CD4-positive, alpha-beta T cell treated with Interleukin-12 subunit alpha and Interleukin-12 subunit beta, for 1 hour (primary cell): ENCODE results near the gene PTX4.
"Not testable (repeated sequence)": the region's sequence is repeated elsewhere in the genome, so short reads cannot be mapped to it uniquely, and the experiment has no call there.

ENCODE experiments used
- DNase-seq: peaks from one replicate; pipeline ENCODE4 v3.0.0-alpha.2; 2020

Gene PTX4

GRCh38 chr16:1441391-1441829 lies 47.3 kb downstream of the PTX4 start:
- DNase-seq, result no peak

GRCh38 chr16:1439699-1440074 lies 49.1 kb downstream of the PTX4 start:
- DNase-seq, result not testable (repeated sequence)

GRCh38 chr16:1439058-1439698 lies 49.6 kb downstream of the PTX4 start:
- DNase-seq, result no peak

- DNase-seq, result no peak
Measured at GRCh38 chr16:1438229-1439057, 50.3 kb downstream of the PTX4 start.

GRCh38 chr16:1437606-1438005 lies 51.1 kb downstream of the PTX4 start:
- DNase-seq, result no peak

GRCh38 chr16:1436731-1437355 lies 51.9 kb downstream of the PTX4 start:
- DNase-seq, result no peak

GRCh38 chr16:1435921-1436697 lies 52.6 kb downstream of the PTX4 start:
- no peak for DNase-seq
